Measurements from ENCODE around the gene MTUS2. TPM values are rescaled to one million over a fixed set of nuclear protein-coding genes. Genes with fewer than 3 reads are reported as not detected.

The MTUS2 gene
- total and polyA plus RNA-seq, 8 donors: 0.12 to 28.1 (median 3.5) TPM; not detected in 1

GRCh38 chr13:29108068-29108786, 288.1 kb downstream of the MTUS2 start:
- no peak for TF ChIP-seq CTCF (IDR thresholded peaks at IDR 0.05)
- TF ChIP-seq POLR2AphosphoS5 (IDR thresholded peaks at IDR 0.05): no peak
- TF ChIP-seq EP300 (IDR thresholded peaks at IDR 0.05): no peak
- no peak for TF ChIP-seq POLR2A (IDR thresholded peaks at IDR 0.05)
- intact Hi-C loops (cut with DNase I; ENCODE audit: low total_unique reads): no loop called here
- peaks cover 0 to 4% (median 0%) of the 10 kb centered on the region in 4 donors for H3K4me1 ChIP-seq
- no peaks in the 10 kb centered on the region for H3K36me3 ChIP-seq
- peaks cover 0 to 5% (median 0%) of the 10 kb centered on the region in 3 donors for H3K27me3 ChIP-seq
- H3K27ac ChIP-seq: no peak overlapping the region
- no peaks in the 10 kb centered on the region for H3K9me3 ChIP-seq
- no peak for DNase-seq
- WGBS, 5 donors: 24 to 48% (median 39%) methylated on average over 4 of the region's 4 CpGs
- no peak overlapping the region for H3K4me3 ChIP-seq

GRCh38 chr13:29109987-29110386, 289.8 kb downstream of the MTUS2 start:
- 62 to 83% (median 67%) methylated on average over 2 of the region's 2 CpGs for WGBS, 5 donors

GRCh38 chr13:29111446-29111845, 291.3 kb downstream of the MTUS2 start:
- WGBS, 5 donors: 82 to 94% (median 90%) methylated on average over 2 of the region's 2 CpGs
- Histone ChIP-seq H3K27me3 (peaks cover 0 to 5% (median 0%) of the 10 kb centered on the region in 3 donors), H3K4me1 (peaks cover 0 to 4% (median 0%) of the 10 kb centered on the region in 4 donors), H3K36me3 (no peaks in the 10 kb centered on the region), H3K9me3 (no peaks in the 10 kb centered on the region), H3K27ac (no peak overlapping the region), H3K4me3 (no peak overlapping the region)
- DNase-seq: no peak
- intact Hi-C loops (cut with DNase I; ENCODE audit: low total_unique reads): no loop called here
- no peak for TF ChIP-seq EP300 (IDR thresholded peaks at IDR 0.05)
- TF ChIP-seq CTCF (IDR thresholded peaks at IDR 0.05): no peak
- TF ChIP-seq POLR2A (IDR thresholded peaks at IDR 0.05): no peak
- no peak for TF ChIP-seq POLR2AphosphoS5 (IDR thresholded peaks at IDR 0.05)

More at GRCh38 chr13:29109987-29110386, 289.8 kb downstream of the MTUS2 start:
- H3K9me3 ChIP-seq: no peaks in the 10 kb centered on the region
- H3K36me3 ChIP-seq: no peaks in the 10 kb centered on the region
- no peak overlapping the region for H3K27ac ChIP-seq
- peaks cover 0 to 5% (median 0%) of the 10 kb centered on the region in 3 donors for H3K27me3 ChIP-seq
- intact Hi-C loops (cut with DNase I; ENCODE audit: low total_unique reads): no loop called here
- DNase-seq: no peak
- TF ChIP-seq POLR2AphosphoS5 (IDR thresholded peaks at IDR 0.05) (no peak), POLR2A (IDR thresholded peaks at IDR 0.05) (no peak), EP300 (IDR thresholded peaks at IDR 0.05) (no peak), CTCF (IDR thresholded peaks at IDR 0.05) (no peak)
- no peak overlapping the region for H3K4me3 ChIP-seq
- H3K4me1 ChIP-seq: peaks cover 0 to 4% (median 0%) of the 10 kb centered on the region in 4 donors

- no peak for DNase-seq
- Histone ChIP-seq H3K27me3 (no peaks in the 10 kb centered on the region), H3K9me3 (no peaks in the 10 kb centered on the region), H3K36me3 (no peaks in the 10 kb centered on the region), H3K4me1 (no peaks in the 10 kb centered on the region), H3K4me3 (no peak overlapping the region), H3K27ac (no peak overlapping the region)
- intact Hi-C loops (cut with DNase I; ENCODE audit: low total_unique reads): no loop called here
- no peak for TF ChIP-seq POLR2A (IDR thresholded peaks at IDR 0.05)
- no peak for TF ChIP-seq CTCF (IDR thresholded peaks at IDR 0.05)
- no peak for TF ChIP-seq POLR2AphosphoS5 (IDR thresholded peaks at IDR 0.05)
- no peak for TF ChIP-seq EP300 (IDR thresholded peaks at IDR 0.05)
- WGBS, 5 donors: 69 to 95% (median 82%) methylated on average over 1 of the region's 1 CpG
These were observed 295.7 kb downstream of the MTUS2 start for GRCh38 chr13:29115842-29116241.

Data from stomach (tissue), 9 donors.